Left lung (tissue), 10 donors: ENCODE results near the gene PRKG1. TPM values are rescaled to one million over a fixed set of nuclear protein-coding genes. Genes with fewer than 3 reads are reported as not detected.

Experiments used
- ATAC-seq: fragments of 200-7000 bp; cut with Tn5 transposase; one replicate; pipeline ENCODE4 v1.9.1; 2020; ENCODE audit warnings: moderate library complexity
- DNase-seq, 4 donors: peaks; one replicate each; pipeline ENCODE4 v3.0.0-alpha.2; 2013 to 2020
- H3K27ac ChIP-seq, 2 donors: fragments of 200-600 bp; sonication (generic) in 1 of 2; one replicate each; pipeline versions ENCODE4 v1.5.0 to v1.8.0; 2020 to 2021
- H3K27me3 ChIP-seq, 2 donors: fragments of 200-600 bp; sonication (generic) in 1 of 2; one replicate each; pipeline versions ENCODE4 v1.5.0 to v1.8.0; 2020 to 2021
- H3K36me3 ChIP-seq, 2 donors: fragments of 200-600 bp; sonication (generic) in 1 of 2; one replicate each; pipeline versions ENCODE4 v1.5.0 to v1.8.0; 2020 to 2021
- H3K4me1 ChIP-seq, 2 donors: fragments of 200-600 bp; one replicate each; pipeline ENCODE4 v1.8.0; 2021
- H3K4me3 ChIP-seq, 2 donors: fragments of 200-600 bp; sonication (generic) in 1 of 2; one replicate each; pipeline versions ENCODE4 v1.5.0 to v1.8.0; 2020 to 2021; ENCODE audit warnings: mild to moderate bottlenecking in 1 of 2
- H3K9me3 ChIP-seq, 2 donors: fragments of 200-600 bp; sonication (generic) in 1 of 2; one replicate each; pipeline versions ENCODE4 v1.5.0 to v1.8.0; 2020 to 2021
- intact Hi-C, 2 donors: fragments of 100-400 bp; cut with DNase I; formaldehyde crosslinking; loops; one replicate each; pipeline versions ENCODE4 v1.11.2 to v1.14.2; 2022
- polyA plus RNA-seq, 6 donors: library from polyadenylated mRNA; unstranded; fragments of 120-200 nt; gene quantifications; one replicate each; pipeline ENCODE4 v1.2.1, GENCODE V29; 2013; ENCODE audit not compliant: insufficient read length in 6 of 6
- total RNA-seq, 2 donors: library from RNA; stranded (reverse); fragmentation: NEBNext Ultra II Directional; extraction: Animal tissue kit (Norgen Biotek cat#: 25700); gene quantifications; one replicate each; pipeline ENCODE4 v1.2.1, GENCODE V29; 2021
- TF ChIP-seq, protein P1 (sequence below), 2 donors: fragments of 200-600 bp; sonication (generic) in 1 of 2; IDR thresholded peaks; one replicate each; pipeline versions ENCODE4 v1.5.0 to v1.8.0; 2021; ENCODE audit warnings: antibody characterized with exemption in 2 of 2
- donor health status: DM: no; HTN: yes; CAD: no.
- donor health status: DM: no; HTN: no; CAD: no.

PRKG1 gene
- total and polyA plus RNA-seq, 8 donors: 15.6 to 29.0 (median 17.8) TPM

DNA sequence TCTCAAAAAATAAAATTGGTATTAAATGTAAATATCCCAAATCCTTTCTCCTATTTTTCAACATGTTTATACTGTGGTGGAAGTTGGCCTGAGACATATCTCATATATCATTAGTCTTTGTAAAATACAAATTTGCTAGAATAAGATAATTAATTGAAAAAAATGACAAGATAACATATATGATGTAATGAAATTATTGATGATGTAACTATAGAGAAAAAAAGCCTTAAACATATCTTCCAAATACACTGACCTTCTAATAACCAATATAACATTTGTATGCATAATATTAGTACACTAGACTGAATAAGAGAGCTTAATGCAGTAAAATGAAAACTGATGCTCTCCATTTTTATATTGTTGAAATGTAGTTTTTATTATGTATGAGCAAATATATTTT is 104.3 kb downstream of the PRKG1 start:
- DNase-seq: no peak
- H3K4me1 ChIP-seq: no peaks in the 10 kb centered on the region
- TF ChIP-seq, protein P1, sequence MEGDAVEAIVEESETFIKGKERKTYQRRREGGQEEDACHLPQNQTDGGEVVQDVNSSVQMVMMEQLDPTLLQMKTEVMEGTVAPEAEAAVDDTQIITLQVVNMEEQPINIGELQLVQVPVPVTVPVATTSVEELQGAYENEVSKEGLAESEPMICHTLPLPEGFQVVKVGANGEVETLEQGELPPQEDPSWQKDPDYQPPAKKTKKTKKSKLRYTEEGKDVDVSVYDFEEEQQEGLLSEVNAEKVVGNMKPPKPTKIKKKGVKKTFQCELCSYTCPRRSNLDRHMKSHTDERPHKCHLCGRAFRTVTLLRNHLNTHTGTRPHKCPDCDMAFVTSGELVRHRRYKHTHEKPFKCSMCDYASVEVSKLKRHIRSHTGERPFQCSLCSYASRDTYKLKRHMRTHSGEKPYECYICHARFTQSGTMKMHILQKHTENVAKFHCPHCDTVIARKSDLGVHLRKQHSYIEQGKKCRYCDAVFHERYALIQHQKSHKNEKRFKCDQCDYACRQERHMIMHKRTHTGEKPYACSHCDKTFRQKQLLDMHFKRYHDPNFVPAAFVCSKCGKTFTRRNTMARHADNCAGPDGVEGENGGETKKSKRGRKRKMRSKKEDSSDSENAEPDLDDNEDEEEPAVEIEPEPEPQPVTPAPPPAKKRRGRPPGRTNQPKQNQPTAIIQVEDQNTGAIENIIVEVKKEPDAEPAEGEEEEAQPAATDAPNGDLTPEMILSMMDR (IDR thresholded peaks at IDR 0.05): no peak
- no peak for ATAC-seq
- no peak overlapping the region for H3K27ac ChIP-seq
- H3K27me3 ChIP-seq: no peaks in the 10 kb centered on the region
- no peaks in the 10 kb centered on the region for H3K36me3 ChIP-seq
- H3K9me3 ChIP-seq: no peaks in the 10 kb centered on the region
- no peak overlapping the region for H3K4me3 ChIP-seq
- intact Hi-C loops: no loop called here

DNA sequence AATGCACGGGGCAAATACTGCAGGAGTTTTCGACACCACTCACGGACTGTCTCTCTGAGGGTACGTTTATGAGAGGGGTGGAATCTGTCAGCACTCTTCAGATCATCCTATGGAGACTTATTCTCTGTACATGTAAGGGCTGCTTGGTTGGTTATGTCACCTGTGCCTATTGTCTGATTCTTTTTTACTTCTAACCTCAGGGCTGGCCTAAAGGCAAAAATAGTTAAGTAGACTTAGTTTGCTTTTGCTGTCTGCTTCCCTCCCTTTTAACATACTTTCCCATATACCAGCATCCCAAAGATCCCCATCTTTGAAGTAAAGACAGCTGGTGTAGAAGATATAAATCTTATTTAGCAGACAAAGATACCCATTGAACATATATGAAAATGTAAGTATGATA is 105.9 kb downstream of the PRKG1 start:
- intact Hi-C loops: no loop called here
- Histone ChIP-seq H3K36me3 (no peaks in the 10 kb centered on the region), H3K9me3 (no peaks in the 10 kb centered on the region)

DNA sequence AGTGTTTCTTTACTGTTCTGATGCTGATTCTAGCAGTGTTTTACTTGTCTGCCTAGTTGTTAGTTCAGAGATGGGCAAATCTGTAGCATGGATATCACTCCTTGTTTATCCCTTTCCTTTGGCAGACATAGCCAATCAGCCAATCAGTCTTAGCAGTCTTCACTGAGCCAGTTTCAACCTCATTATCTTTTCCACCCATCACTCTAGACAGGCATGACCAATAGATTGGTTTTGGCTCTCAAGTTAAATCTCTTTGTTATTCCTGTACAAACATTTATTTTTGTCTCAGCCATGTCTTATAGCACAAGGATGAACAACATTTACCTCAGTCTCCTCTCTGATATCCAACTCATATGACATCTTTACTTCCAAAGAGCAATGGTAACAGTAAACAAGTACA is 109.5 kb downstream of the PRKG1 start:
- TF ChIP-seq, protein P1 (IDR thresholded peaks at IDR 0.05): no peak
- Histone ChIP-seq H3K36me3 (no peaks in the 10 kb centered on the region), H3K4me1 (no peaks in the 10 kb centered on the region), H3K9me3 (no peaks in the 10 kb centered on the region), H3K27ac (no peak overlapping the region), H3K4me3 (no peak overlapping the region), H3K27me3 (no peaks in the 10 kb centered on the region)
- ATAC-seq: no peak
- DNase-seq: no peak
- intact Hi-C loops: no loop called here

More for the DNA sequence above, 105.9 kb downstream of the PRKG1 start:
- TF ChIP-seq, protein P1 (IDR thresholded peaks at IDR 0.05): no peak
- no peak for DNase-seq
- ATAC-seq: no peak
- Histone ChIP-seq H3K4me3 (no peak overlapping the region), H3K27me3 (no peaks in the 10 kb centered on the region), H3K27ac (no peak overlapping the region), H3K4me1 (no peaks in the 10 kb centered on the region)

DNA sequence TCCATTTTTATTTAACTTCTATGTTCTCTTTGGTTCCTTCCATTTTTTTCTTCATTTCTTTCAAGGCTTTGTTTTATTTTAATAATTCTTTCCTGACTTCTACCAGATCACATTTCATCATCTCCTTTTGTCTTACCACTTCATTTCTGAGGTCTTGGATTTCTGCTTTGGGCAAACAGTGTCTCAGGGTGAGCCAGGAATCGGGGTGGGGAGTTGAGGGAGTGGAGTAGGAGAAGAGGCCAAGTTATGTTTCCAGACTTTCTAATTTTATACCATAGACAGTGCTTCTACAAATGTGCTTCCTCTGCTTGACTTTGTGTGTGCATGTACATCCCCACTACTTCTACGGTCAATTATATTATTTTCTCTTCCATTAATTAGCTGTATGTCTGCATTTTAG is 112.1 kb downstream of the PRKG1 start:
- H3K27ac ChIP-seq: no peak overlapping the region
- intact Hi-C loops: no loop called here
- no peak for DNase-seq
- H3K4me3 ChIP-seq: no peak overlapping the region
- H3K9me3 ChIP-seq: no peaks in the 10 kb centered on the region
- no peaks in the 10 kb centered on the region for H3K27me3 ChIP-seq
- no peak for ATAC-seq
- no peaks in the 10 kb centered on the region for H3K36me3 ChIP-seq
- no peaks in the 10 kb centered on the region for H3K4me1 ChIP-seq
- TF ChIP-seq, protein P1 (IDR thresholded peaks at IDR 0.05): no peak

DNA sequence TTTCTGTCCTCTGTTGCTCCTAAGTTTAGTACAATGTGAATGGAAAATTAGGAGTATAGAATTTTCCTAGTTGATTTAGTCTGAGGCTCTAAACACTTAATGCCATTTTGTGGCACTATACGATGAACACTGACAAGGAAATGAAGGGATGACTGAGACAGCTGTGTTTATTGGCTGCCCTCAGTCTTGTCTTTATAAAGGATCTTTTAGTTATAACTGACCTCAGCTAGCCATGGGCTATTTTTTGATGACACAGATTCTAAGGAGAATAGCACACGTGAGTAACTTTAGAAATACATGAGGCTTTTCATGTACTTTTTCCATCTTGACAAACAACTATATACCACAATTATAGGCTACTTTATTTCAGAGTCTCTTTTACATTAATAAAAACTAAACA is 113.7 kb downstream of the PRKG1 start:
- intact Hi-C loops: no loop called here
- H3K9me3 ChIP-seq: no peaks in the 10 kb centered on the region
- no peaks in the 10 kb centered on the region for H3K27me3 ChIP-seq
- DNase-seq (no peak), ATAC-seq (no peak)
- no peaks in the 10 kb centered on the region for H3K4me1 ChIP-seq
- no peak overlapping the region for H3K4me3 ChIP-seq
- TF ChIP-seq, protein P1 (IDR thresholded peaks at IDR 0.05): no peak
- no peaks in the 10 kb centered on the region for H3K36me3 ChIP-seq
- no peak overlapping the region for H3K27ac ChIP-seq
